HuH-7 (cell line): ENCODE results near the gene ZNF417.
"Not testable (repeated sequence)": the region's sequence is repeated elsewhere in the genome, so short reads cannot be mapped to it uniquely, and the experiment has no call there.

ENCODE experiments used
- DNase-seq: peaks from one replicate; pipeline ENCODE4 v3.0.0; 2011; ENCODE audit warnings: low spot score

ZNF417 gene

DNA sequence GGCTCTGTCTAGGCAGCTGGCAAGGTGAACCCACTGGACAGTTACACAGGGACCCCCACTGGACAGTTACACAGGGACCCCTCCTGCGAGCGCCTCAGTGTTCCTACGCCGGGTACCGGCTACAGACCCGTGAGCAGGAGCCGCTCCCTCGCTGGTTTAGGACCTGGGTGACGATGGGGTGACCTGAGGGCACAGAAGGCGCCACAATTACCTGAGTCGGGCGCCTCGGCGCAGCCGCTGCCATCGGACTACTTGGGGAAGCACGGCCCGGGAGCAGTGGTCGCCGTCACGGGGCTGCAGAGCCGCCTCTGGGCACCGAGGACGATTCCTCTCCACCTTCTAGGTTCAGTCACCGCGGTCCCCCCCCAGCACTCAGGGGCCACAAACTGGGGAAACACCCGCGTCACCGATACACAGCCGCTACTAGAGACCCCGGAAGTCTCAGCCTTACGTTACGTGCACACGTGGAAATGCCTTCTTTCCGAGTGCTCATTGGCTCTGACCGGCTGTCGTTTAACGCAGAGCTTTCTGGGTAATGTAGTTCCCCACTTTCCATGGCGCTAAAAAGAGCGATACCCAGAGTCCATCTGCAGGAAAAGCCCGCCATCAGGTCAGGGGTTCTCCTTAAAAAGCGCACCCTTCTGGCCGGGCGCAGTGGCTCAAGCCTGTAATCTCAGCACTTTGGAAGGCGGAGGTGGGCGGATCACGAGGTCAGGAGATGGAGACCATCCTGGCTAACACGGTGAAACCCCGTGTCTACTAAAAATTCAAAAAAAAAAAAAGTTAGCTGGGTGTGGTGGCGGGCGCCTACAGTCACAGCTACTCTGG is at the start of gene ZNF417:
ZNF417 (minus strand) TSS at position 425 of the 828 bp plus-strand sequence; CDS start at position 244, 181 bp downstream.
- peak; percentile 92 for DNase-seq

DNA sequence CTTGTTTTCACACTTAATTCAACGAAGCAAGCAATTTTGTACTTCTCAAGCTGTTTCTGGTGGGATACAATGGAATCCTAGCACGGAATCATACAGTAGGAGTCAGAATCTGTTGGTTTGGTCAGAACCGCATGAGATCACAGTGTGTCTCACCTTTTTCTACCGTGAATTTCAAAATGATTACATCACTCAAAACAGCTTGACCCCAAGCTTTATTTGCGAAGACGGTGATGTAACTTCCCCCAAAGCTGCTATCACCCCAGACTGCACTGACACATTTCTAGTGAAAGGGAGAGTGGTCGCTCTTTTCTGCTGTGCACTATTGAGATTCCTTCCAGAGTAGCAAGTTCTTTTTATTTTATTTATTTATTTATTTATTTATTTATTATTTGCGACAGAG is 48.4 kb upstream of the ZNF417 start:
- DNase-seq = no peak

DNA sequence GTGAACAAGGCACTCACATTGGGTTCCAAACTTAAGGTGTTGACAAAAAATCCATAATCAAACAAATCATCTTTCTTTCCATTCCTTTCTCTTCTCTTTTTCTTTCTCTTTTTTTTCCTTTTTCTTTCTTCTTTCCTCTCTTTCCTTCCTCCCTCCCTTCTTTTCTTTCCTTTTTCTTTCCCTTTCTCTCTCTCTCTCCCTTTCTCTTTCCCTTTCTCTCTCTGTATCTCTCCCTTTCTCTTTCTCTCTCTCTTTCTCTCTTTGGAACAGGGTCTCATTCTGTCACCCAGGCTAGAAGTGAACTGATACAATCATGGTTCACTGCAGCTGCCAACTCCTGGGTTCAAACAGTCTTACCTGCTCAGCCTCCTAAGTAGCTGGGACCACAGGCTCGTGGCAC is 45.4 kb upstream of the ZNF417 start:
- no peak for DNase-seq

DNA sequence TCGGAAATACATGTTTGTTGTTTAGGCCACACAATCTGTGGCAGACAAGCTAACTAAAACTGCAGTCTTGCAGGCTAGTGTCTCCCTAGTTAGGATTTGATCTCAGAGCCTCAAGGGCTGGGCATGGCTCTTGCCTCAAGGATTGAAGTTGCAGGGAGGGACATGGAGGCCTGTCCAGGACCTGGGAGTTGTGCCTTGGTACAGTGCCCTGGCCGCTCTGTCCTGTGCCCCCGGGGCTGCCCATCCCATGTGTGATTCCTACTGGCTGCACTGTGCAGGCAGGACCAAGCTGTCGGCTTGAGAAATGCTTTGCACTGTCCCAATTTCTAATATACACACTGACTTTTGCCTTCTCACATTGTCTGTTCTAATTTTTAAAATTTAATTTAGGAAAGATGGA is 38.6 kb upstream of the ZNF417 start:
- no peak for DNase-seq

DNA sequence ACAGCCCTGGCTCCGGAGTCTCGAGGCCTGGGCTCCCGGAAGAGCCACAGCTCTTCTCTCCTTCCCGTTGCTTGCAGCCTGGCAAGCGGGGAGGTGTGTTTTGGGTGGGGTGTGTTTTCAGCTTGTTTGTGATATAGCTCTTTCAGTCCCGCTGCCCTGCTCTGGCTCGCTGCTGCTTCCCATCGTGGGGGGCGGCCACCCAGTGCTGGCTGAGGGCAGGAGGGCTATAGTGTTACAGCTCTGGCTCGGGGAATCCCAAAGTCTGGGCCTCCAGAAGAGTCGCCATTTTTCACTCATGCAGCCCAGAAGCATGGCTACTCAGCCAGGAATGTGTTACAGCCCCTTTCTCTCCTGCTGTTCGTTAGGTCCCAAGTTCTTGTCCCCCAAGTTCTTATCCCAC is 33.3 kb upstream of the ZNF417 start:
- no peak for DNase-seq

DNA sequence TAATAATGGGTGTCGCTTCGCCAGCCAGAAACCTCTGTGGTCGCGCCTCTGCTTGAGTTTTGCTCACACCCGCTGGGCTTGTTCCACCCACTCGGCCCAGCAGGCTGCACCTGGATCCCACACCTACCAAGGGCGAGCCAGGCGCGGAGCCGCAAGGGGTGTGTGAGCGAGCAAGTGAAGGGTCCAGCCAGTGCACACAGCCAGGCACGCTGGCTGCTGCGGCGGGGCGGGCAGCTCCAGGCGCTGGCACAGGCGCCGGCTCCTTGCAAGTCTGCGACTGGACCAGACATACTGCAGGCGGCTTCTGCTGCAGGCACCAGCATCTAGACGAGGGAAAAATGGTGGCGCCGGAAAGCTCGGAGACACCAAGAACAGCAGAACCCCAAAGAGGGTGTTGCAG is 32.9 kb upstream of the ZNF417 start:
- DNase-seq = no peak

DNA sequence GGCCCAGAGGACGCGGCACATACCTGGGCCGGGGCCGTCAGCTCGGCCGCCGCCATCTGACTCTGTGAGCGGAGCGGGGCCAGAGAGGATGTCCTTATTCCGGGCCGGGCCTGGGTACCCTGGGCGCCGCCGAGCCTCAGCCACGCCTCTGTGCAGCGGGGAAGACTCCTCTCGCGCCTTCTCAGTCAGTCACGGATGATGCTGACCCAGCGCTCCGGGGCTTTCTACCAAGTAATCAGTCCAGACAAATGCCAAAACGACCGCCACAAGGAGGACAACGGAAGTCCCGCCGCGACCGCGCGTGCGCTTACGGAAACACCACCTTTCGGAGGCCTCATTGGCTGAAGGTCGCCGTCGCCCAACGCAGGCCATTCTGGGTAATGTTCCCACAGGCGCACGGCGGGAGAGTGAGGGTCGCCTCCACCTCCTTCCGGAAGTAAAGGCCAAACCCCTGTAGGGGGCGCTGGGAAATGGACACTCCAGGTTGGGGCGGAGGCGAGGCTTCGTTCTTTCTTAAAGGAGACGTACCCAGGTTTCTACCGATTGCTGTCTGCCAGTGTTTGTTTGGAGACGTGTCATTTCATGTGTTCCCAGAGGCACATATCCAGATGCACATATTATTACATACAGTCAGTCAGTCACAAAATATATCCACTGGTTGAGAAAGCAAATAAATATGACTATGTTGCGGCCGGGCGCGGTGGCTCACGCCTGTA is 31.2 kb upstream of the ZNF417 start, which contains the start of gene ZNF256:
ZNF256 (minus strand) TSS at position 288 of the 716 bp plus-strand sequence; CDS start at position 56, 232 bp downstream.
- peak; percentile 92 for DNase-seq

DNA sequence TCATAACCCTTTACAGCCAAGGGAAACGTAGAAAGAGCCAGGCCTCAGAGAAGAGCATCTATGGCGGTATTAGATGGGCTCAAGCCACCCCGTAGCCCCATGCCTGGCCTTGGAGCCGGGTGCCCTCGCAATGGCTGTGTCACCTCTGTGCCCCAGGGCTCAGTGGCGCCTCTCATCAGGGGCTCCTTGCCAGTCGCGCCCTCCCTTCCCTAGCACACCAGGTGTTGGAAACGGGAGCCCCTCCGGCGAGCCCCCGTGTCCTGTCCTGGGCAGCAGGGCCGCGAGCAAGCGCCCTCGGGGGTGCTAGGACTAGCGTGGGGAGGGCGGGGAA is 30.7 kb upstream of the ZNF417 start:
- DNase-seq = peak; percentile 11

DNA sequence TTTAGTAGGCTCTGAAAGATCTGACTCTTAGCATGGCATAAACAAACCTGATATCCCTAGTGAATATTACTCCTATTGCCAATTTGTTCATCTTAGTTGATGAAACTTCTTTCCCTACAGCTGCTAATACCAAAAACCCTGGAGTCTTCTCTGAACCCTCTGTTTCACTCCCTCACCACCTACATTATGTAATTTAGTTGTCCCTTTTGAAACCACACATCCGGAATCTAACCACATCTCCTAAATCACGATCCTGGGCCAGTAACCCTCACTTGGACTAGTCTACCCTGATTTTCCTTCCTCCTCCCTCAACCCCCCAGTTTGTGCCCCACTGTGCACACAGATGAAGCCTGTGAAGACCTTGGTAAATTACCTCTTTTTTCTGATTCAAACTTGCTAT is 29.9 kb upstream of the ZNF417 start:
- DNase-seq = no peak

DNA sequence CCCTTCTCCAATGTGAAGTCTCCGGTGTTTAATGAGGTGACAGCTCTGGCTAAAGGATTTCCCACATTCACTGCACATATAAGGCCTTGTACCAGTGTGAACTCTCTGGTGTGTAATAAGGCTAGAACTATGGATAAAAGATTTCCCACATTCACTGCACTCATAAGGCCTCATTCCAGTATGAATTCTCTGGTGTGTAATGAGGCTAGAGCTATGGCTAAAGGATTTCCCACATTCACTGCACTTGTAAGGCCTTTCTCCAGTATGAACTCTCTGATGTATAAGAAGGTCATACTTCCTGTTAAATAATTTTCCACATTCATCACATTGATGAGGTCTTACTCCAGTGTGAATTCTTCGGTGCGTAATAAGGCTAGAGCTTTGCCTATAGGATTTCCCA is 25.2 kb upstream of the ZNF417 start:
- DNase-seq = no peak

DNA sequence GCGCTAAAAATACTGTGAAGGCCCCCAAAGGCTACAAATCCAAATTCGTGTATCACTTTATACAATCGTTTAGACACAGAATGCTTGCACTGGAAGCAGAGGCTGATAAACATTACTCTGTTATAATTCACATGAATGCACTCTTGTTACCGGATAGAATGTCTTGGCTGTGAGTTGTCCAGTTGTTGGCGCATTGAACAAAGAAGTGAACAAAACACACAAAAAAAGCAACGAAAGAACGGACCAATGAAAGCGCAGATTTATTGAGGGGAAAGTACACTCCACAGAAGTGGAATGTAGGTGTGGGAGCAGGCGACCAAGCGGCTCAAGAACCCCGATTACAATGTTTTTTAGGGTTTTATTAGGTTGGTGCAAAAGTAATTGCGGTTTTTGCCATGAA is 19.3 kb upstream of the ZNF417 start:
- DNase-seq = no peak

DNA sequence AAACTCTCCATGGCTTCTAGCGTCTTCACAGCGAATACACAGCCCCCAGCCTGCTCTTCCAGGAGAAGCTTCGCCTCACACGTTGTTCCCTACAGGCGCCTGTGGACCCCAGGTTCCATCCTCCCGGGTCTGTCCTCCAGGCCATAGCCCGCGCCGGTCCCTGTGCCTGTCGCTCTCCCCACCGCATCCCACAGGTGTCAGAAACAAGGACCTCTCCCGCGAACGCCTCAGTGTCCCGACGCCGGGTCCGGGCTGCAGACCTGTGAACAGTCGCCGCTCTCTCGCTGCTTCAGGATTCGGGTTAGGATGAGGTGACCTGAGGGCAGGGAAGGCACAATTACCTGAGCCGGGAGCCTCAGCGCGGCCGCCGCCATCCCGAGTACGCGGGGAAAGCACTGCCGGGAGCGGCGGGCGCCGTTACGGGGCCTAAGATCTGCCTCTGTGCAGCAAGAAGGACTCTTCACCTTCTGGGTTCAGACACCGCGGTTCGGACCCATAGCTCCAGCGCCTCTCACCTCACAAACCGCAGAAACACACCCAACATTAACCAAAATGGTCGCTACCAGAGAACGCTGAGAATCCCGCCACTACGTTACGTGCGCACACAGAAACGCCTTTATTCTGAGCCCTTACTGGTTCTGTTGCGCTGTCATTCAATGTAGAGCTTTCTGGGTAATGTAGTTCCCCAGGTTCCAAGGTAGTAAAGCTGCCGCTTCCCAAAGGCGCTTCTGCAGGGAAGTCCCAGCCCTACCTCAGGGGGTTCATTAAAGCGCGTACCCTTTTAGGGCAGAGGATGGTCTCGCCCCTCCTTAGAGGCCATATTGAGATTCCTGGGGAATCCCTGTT is 18.7 kb upstream of the ZNF417 start, which contains the start of gene ZNF418:
ZNF418 (minus strand) TSS at position 583 of the 846 bp plus-strand sequence. CDS start 1,580 bp downstream, outside the sequence.
- DNase-seq = no peak

DNA sequence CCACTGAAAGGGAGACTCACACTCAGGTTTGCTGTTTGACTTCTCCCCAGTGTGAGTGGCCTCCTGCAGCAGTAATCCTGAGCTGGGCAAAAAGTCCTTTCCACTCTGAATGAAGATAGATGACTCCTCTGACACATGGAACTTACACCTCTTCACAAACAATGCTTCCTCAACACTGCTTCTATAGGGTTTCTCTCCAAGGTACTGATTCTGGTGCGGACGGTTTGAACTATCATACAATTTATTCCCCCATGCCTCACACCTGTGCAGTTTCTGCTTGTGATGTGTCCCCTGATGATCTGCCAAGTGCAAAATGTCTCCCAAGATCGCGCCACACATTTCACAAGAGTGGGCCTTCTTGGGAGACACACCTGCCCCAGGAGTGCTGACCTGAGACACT is 11.2 kb upstream of the ZNF417 start:
- DNase-seq = no peak

DNA sequence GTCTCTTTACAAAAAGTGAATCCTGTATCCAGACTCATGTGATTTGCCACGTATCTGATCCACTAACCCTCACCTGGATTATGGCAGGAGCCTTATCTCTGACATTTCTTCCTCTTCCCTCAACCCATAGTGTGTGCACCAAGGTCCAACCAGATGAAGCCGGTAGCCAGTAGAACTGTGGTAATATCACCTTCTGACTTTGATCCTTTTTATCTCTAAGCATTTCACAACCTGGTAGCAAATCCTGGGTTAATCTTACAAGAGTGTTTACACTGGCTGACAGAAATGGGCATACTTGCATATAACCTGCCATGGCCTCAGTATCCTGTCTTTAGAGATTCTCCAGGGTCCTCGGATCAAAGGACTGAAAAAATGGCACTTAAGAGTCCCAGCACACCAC is 1.9 kb downstream of the ZNF417 start:
- DNase-seq = no peak

DNA sequence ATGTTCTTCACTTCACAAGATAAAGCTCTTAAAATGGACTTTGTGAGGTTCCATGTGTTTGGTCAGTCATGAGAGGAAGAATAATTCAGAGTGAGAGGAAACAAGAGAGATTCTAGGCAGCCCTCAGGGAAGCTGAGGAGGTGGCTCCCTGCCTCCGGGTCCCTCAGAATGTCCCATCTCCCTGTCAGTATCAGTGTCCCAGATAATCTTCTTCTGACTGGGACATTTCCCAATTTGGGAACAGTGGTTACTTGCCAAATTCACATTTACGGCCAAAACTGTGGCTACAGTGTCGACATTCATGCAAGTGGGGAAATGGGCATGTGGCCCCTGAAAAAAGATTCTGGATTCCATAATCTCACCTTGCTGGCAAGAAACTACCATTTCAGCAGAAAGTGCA is 9.0 kb downstream of the ZNF417 start:
- DNase-seq = no peak

DNA sequence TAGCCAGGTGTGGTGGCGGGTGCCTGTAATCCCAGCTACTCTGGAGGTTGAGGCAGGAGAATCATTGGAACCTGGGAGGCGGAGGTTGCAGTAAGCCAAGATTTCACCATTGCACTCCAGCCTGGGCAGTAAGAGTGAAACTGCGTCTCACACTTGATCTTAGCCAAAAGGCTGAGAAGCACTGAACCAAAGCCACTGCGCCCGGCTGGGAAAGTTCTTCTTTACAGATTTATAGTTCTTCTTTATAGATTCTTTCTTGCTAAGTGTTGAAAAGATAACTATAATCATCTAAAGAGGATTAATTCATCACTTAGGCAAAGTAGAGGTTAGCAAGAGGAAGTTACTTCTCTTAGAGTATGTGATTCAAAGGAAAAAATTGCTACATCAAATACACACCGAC is 11.1 kb downstream of the ZNF417 start:
- no peak for DNase-seq

DNA sequence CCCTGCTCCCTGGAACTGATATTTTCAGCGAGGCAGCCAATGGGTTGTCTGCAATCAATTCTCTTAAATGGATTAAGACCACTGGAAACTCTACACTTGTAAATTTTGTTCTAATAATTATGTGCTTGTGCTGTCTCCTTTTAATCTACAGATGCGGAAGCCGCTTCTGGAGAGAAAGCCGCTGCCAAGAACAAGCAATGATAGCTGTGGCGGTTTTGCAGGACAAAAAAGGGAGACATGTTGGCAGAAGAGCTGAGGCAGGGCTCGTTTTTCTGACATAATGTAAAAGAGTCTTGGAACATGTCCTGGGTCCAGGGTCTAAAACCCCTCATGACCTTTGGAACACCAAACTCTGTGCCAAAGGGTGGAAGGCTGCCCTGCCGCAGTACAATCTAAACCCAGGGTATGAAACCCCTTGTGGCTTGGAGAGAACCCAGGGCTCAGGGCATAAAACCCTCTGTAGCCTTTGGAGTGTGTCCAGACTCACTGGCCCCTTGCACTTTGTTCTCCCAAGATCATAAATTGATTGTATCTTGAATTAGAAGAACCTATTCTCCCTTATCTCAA is 12.7 kb downstream of the ZNF417 start:
- DNase-seq = no peak

DNA sequence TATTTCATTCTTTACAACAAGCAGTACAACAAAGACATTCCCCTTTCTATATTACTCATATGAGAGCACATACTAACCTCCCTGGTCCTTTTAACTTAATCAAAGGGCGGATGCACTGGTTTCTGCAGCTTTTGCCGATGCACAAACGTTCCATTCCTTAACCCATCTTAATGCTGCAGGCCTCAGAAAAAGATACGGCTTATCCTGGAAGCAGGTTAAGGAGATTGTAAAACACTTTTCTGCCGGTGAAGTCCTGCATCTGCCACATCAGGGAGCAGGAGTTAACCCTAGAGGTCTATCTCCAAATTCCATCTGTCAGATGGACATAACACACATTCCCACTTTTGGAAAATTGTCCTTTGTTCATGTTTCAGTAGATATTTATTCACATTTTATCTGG is 16.1 kb downstream of the ZNF417 start:
- DNase-seq = no peak

DNA sequence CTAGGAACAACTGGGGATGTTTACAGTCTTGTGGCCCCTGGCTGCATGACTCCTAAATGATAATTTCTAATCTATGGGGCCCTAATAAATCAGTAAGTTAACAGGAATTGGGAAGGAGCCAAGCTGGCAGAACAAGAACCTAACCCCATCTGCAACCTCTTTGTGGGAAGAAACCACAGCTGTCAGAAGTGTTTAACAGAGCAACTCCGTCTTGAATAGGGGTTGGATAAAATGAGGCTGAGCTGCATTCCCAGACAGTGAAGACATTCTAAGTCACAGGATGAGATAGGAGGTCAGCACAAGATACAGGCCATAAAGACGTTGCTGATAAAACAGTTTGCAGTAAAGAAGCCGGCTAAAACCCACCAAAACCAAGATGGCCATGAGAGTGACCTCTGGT is 25.7 kb downstream of the ZNF417 start:
- not testable (repeated sequence) for DNase-seq

DNA sequence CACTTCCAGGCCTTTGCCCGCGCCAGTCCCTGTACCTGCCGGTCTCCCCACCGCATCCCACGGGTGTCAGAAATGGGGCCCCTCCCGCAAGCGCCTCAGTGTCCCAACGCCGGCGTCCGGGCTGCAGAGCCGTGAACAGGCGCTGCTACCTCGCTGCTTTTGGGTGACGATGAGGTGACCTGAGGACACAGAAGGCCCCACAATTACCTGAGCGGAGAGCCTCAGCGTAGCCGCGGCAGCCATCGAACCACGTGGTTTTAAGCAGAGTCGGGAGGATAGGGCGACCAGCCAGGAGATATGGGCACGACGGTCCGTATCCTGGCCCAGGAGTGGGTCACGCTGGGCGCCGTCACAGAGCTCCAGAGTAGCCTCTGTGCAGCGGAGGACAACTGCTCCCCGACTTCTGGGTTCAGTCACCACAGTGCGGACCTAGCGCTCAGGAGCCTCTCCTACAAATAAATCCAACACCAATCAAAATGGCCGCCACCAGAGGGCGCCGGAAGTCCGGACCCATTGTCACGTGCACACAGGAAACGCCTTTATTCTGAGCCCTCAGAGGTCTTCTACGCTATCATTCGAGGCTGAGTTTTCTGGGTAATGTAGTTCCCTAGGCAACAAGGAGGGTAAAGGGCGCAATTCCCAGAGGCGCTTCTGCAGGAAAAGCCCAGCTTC is 27.7 kb downstream of the ZNF417 start, which contains the start of gene ZNF814:
ZNF814 (minus strand) TSS at position 478 of the 672 bp plus-strand sequence; CDS start at position 243, 235 bp downstream.
- no peak for DNase-seq

DNA sequence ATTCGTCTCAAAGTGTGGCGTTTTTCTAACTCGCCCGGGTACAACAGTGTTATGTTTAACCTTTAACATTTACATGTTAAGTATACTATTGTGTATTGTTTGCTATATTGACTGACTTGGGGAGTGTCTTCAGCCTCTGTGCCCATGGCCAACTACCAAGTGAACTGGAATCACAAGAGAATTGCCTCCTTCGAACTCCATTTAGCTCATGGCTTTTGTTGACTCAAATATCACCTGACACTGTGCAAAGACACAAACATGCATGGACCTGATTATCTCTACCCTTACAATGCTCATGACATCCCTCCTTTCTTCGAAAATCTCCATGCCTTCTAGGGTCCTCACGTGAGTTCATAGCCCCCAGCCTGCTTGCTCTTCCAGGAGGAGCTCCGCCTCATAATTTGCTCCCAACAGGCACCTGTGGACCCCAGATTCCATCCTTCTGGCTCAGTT is 28.3 kb downstream of the ZNF417 start:
- no peak for DNase-seq
